ENCODE measurements around the gene SLC16A2.
A peak's percentile ranks its signal among the peaks of the same experiment; 100 is the strongest.

Gene SLC16A2
- total RNA-seq: 0 to 0.24 (median 0.03) reads per million in 18 experiments

GRCh38 chrX:74421036-74421739 is at the start of gene SLC16A2:
Gene SLC16A2, plus strand, starts transcription at chrX:74421493. Its CDS starts 145 bp downstream, at chrX:74421638.
- DNase-seq: peak in 1 of 2 donors; percentile 10

- no peak for DNase-seq
These were observed 49.0 kb upstream of the SLC16A2 start for GRCh38 chrX:74372272-74372671.

- DNase-seq: no peak
These were observed 44.0 kb upstream of the SLC16A2 start for GRCh38 chrX:74377282-74377681.

- peak; percentile 86 to 89 for DNase-seq
These were observed 38.7 kb upstream of the SLC16A2 start for GRCh38 chrX:74382613-74383012.

- DNase-seq: peak; percentile 47 to 57
These were observed 37.7 kb upstream of the SLC16A2 start for GRCh38 chrX:74383611-74384010.

- DNase-seq: no peak
These were observed 32.1 kb upstream of the SLC16A2 start for GRCh38 chrX:74389016-74389722.

GRCh38 chrX:74395556-74395955 is 25.7 kb upstream of the SLC16A2 start:
- no peak for DNase-seq

GRCh38 chrX:74405973-74406489 is 15.3 kb upstream of the SLC16A2 start:
- DNase-seq: no peak

GRCh38 chrX:74408304-74408703 is 13.0 kb upstream of the SLC16A2 start:
- DNase-seq: no peak

GRCh38 chrX:74419864-74420195 is 1.5 kb upstream of the SLC16A2 start:
- no peak for DNase-seq

- DNase-seq: no peak
These were observed 877 bp upstream of the SLC16A2 start for GRCh38 chrX:74420196-74421035.

- no peak for DNase-seq
These were observed 553 bp downstream of the SLC16A2 start for GRCh38 chrX:74421740-74422352.

- DNase-seq: no peak
These were observed 1.4 kb downstream of the SLC16A2 start for GRCh38 chrX:74422576-74423288.

- DNase-seq: no peak
These were observed 2.2 kb downstream of the SLC16A2 start for GRCh38 chrX:74423289-74423998.

GRCh38 chrX:74426071-74426470 is 4.8 kb downstream of the SLC16A2 start:
- DNase-seq: no peak

- DNase-seq: no peak
These were observed 5.3 kb downstream of the SLC16A2 start for GRCh38 chrX:74426615-74427014.

GRCh38 chrX:74431797-74432196 is 10.5 kb downstream of the SLC16A2 start:
- DNase-seq: no peak

- DNase-seq: no peak
These were observed 13.0 kb downstream of the SLC16A2 start for GRCh38 chrX:74434336-74434735.

GRCh38 chrX:74437530-74437929 is 16.2 kb downstream of the SLC16A2 start:
- no peak for DNase-seq

- no peak for DNase-seq
These were observed 17.5 kb downstream of the SLC16A2 start for GRCh38 chrX:74438764-74439163.

- no peak for DNase-seq
These were observed 23.8 kb downstream of the SLC16A2 start for GRCh38 chrX:74445099-74445498.

All from inflammatory macrophage (primary cell).